ENCODE data around the gene BRME1. TPM values are rescaled to one million over a fixed set of nuclear protein-coding genes. Genes with fewer than 3 reads are reported as not detected.

Gene BRME1
- total RNA-seq, 1 experiment from 2014 or later = 17.4 TPM

GRCh38 chr19:13932911-13933393, 27.0 kb upstream of the BRME1 start:
- H3K4me3 Mint-ChIP-seq (ENCODE audit: unreplicated experiment) = no peak overlapping the region

DNA sequence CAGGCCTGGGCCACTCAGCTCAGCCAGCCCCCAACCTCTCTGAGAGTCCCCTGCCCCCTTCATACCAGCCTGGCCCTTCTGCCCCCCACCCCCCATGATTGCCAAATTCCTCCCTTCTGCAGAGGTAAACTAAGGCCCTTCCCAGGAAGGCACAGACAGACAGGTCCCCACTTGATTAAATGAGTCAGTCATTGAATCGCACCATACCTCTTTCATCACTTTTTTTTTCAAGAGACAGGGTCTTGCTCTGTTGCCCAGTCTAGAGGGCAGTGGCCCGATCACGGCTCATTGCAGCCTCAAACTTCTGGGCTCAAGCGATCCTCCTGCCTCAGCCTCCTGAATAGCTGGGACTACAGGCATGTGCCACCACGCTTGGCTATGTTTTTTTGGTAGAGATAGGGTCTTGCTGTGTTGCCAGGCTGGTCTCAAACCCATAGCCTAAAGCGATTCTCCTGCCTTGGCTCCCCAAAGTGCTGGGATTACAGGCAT, 26.3 kb upstream of the BRME1 start:
- intact Hi-C loops (cut with micrococcal nuclease; ENCODE audit: unreplicated experiment) = no loop called here
- Histone ChIP-seq H3K9me3 (no peaks in the 10 kb centered on the region), H3K4me3 (ENCODE audit: low read depth, low read length) (no peak overlapping the region), H3K36me3 (ENCODE audit: control insufficient read depth, insufficient read depth, low read length) (no peaks in the 10 kb centered on the region), H3K4me1 (no peaks in the 10 kb centered on the region), H3K27me3 (replicated peaks; ENCODE audit: control insufficient read depth, insufficient read depth, low read length) (no peaks in the 10 kb centered on the region)
- Mint-ChIP-seq H3K9me3 (ENCODE audit: unreplicated experiment) (no peaks in the 10 kb centered on the region), H3K27ac (ENCODE audit: unreplicated experiment) (no peak overlapping the region), H3K36me3 (ENCODE audit: insufficient read depth, unreplicated experiment) (peaks cover 5% of the 10 kb centered on the region), H3K4me1 (ENCODE audit: low read depth, unreplicated experiment) (no peaks in the 10 kb centered on the region), H3K4me3 (ENCODE audit: unreplicated experiment) (no peak overlapping the region), H3K27me3 (ENCODE audit: insufficient read depth, unreplicated experiment) (no peaks in the 10 kb centered on the region)
- DNase-seq = no peak
- no peak for TF ChIP-seq CTCF (IDR thresholded peaks at IDR 0.05; ENCODE audit: insufficient read depth in 1 of 2, low read depth in 1 of 2, low read length in 1 of 2, severe bottlenecking in 1 of 2, unreplicated experiment in 1 of 2)
- ChIA-PET POLR2A (no interaction called here), CTCF (interaction anchor here (0.5 kb wide), 1 partner anchor 28 kb away, joined by 3 read pairs; no protein-coding TSS in a partner anchor)
- no TSS peak for BruUV-seq (replicated peaks)

More at GRCh38 chr19:13932911-13933393, 27.0 kb upstream of the BRME1 start:
- no peak for TF ChIP-seq CTCF (IDR thresholded peaks at IDR 0.05; ENCODE audit: insufficient read depth in 1 of 2, low read depth in 1 of 2, low read length in 1 of 2, severe bottlenecking in 1 of 2, unreplicated experiment in 1 of 2)
- Histone ChIP-seq H3K36me3 (ENCODE audit: control insufficient read depth, insufficient read depth, low read length) (no peaks in the 10 kb centered on the region), H3K4me1 (no peaks in the 10 kb centered on the region), H3K27me3 (replicated peaks; ENCODE audit: control insufficient read depth, insufficient read depth, low read length) (no peaks in the 10 kb centered on the region), H3K9me3 (no peaks in the 10 kb centered on the region), H3K4me3 (ENCODE audit: low read depth, low read length) (no peak overlapping the region)
- ChIA-PET CTCF (interaction anchor here (0.5 to 1.0 kb wide), 2 partner anchors 203 to 1270 kb away, joined by 5 to 12 read pairs; partner anchors contain the start of gene ASF1B), POLR2A (no interaction called here)
- Mint-ChIP-seq H3K27me3 (ENCODE audit: insufficient read depth, unreplicated experiment) (no peaks in the 10 kb centered on the region), H3K36me3 (ENCODE audit: insufficient read depth, unreplicated experiment) (no peaks in the 10 kb centered on the region), H3K27ac (ENCODE audit: unreplicated experiment) (no peak overlapping the region), H3K9me3 (ENCODE audit: unreplicated experiment) (no peaks in the 10 kb centered on the region), H3K4me1 (ENCODE audit: low read depth, unreplicated experiment) (no peaks in the 10 kb centered on the region)
- intact Hi-C loops (cut with micrococcal nuclease; ENCODE audit: unreplicated experiment) = no loop called here
- no TSS peak for BruUV-seq (replicated peaks)
- DNase-seq = no peak

DNA sequence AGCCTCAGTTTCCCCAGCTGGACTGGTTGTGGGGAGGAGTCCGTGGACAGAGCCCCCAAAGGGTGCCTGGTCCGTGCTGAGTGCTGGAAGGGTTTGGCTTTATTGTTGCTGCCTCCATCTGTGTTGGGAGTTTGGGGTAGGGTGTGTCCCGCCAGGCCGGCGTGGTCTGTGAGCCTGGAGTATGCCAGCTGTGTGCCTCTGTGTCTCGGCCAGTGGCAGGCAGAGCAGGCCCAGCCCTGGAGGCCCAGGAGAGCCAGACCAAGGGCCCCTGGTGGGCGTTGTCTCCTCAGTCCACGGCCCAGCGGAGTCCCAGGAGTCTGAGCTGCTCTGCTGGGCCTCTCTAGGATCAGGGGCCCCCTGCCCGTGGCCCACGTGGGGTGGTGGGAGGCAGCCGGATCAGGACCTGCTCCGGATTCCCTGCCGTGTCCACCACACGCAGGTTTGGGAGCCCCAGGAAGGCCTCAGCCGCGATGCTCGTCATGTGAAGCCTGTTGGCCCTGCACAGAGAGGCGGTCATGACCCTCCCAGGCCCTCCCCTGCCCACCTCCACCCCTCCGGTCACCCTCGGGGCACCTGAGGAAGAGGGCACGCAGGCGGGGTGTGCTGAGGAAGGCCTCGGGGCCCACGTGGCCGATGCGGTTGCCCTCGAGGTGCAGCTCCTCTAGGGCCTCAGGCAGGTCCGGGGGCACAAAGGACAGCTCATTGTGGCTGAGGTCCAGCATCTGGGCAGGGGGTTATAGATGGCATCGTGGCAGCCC, 25.7 kb upstream of the BRME1 start:
- POLR2A ChIA-PET = no interaction called here
- H3K27ac Mint-ChIP-seq (ENCODE audit: unreplicated experiment) = no peak overlapping the region

More for the DNA sequence above, 25.7 kb upstream of the BRME1 start:
- CTCF ChIA-PET = interaction anchor here (0.5 to 0.7 kb wide), 2 partner anchors 9 to 28 kb away, joined by 3 read pairs; no protein-coding TSS in a partner anchor
- intact Hi-C loops (cut with micrococcal nuclease; ENCODE audit: unreplicated experiment) = no loop called here
- Mint-ChIP-seq H3K4me1 (ENCODE audit: low read depth, unreplicated experiment) (no peaks in the 10 kb centered on the region), H3K27me3 (ENCODE audit: insufficient read depth, unreplicated experiment) (no peaks in the 10 kb centered on the region), H3K4me3 (ENCODE audit: unreplicated experiment) (no peak overlapping the region), H3K36me3 (ENCODE audit: insufficient read depth, unreplicated experiment) (peaks cover 11% of the 10 kb centered on the region), H3K9me3 (ENCODE audit: unreplicated experiment) (no peaks in the 10 kb centered on the region)
- H3K4me1 ChIP-seq = no peaks in the 10 kb centered on the region
- H3K27me3 ChIP-seq (replicated peaks; ENCODE audit: control insufficient read depth, insufficient read depth, low read length) = no peaks in the 10 kb centered on the region
- no peaks in the 10 kb centered on the region for H3K9me3 ChIP-seq
- DNase-seq = no peak
- no peak overlapping the region for H3K4me3 ChIP-seq (ENCODE audit: low read depth, low read length)
- no TSS peak for BruUV-seq (replicated peaks)
- no peak for TF ChIP-seq CTCF (IDR thresholded peaks at IDR 0.05; ENCODE audit: insufficient read depth in 1 of 2, low read depth in 1 of 2, low read length in 1 of 2, severe bottlenecking in 1 of 2, unreplicated experiment in 1 of 2)
- no peaks in the 10 kb centered on the region for H3K36me3 ChIP-seq (ENCODE audit: control insufficient read depth, insufficient read depth, low read length)
